Stimulated activated CD4-positive, alpha-beta T cell treated with anti-CD3 and anti-CD28 coated beads, Interleukin-12 subunit alpha, Interleukin-12 subunit beta, amount 100 ng/mL, for 24 hours (primary cell): Measurements from ENCODE around the gene TSTD1.
"Not testable (repeated sequence)": the region's sequence is repeated elsewhere in the genome, so short reads cannot be mapped to it uniquely, and the experiment has no call there.

Experiments used
- DNase-seq, 2 experiments: peaks; one replicate each; pipeline ENCODE4 v3.0.0-alpha.2; 2020; ENCODE audit warnings: low read depth in 2 of 2

The TSTD1 gene

DNA sequence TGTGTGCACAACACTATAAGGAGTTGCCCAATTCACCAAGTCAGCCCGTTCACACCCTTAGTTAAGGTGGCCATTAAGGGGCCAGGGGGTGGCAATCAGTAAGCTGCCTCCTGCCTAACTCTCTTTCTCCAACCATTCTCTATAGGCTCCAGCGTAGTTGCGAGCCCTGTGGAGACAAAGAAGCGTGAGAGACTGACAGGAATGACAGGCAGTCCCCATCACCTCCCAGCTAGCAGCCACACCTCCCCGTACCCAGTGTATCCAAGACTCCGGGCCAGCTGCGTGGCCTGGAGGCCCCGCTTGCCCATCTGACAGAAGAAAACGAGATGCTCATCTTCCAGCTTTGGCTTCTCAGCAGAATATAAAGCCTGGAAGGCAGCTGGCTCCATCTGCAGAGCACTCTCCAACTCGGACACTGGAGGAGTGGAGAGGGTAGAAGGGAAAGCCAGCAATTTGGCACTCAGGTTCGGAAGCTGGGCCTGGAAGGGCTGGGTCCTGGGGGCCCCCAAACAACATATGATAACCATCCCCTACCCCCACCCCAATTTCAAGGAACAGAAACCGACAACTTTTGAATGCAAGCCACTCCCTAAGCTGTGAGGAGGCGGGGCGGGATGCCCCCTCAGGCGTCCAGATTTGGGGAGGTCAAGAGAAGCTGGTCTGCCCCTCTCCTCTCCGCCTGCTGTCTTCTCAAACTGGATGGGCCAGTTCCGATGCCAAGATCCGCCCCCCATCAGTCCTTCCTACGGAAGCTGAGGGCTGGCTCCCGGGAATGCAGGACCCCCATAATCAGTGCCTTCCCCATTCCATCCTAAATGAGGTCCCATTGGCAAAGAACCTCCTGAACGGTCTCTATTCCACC is 872 bp downstream of the TSTD1 start:
- DNase-seq, result no peak

DNA sequence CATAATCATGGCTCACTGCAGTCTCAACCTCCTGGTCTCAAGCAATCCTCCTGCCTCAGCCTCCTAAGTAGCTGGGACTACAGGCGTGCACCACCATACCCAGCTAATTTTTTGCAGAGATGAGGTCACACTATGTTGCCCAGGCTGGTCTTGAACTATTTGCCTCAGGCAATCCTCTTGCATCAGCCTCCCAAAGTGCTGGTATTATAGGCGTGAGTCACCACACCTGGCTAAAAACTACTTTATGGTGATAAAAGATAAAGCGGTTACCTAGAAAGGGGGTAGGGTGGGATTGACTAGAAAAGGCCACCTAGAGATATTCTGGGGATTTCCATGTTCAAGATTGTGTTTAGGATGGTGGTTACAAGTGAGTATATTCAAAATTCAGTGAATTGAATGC is 5.0 kb downstream of the TSTD1 start:
- no peak for DNase-seq

DNA sequence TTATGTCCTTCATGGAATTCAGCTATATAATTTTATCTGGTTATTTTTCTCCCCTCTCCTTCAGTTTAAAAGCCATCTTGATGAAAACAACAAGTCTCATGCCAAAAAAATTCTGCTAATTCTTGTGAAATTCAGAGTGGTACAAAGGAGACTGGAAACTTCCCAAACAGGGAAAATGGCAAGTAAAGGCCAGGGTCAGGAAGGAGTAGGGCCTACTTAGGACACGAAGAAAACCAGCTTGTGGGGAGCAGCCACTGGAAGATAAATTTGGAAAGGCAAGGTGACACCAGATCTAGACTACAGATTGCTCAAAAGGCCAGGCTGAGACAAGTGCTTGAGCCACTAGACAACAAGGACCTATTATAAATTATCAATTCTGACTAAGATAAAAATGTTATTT is 6.4 kb downstream of the TSTD1 start:
- DNase-seq, result no peak

DNA sequence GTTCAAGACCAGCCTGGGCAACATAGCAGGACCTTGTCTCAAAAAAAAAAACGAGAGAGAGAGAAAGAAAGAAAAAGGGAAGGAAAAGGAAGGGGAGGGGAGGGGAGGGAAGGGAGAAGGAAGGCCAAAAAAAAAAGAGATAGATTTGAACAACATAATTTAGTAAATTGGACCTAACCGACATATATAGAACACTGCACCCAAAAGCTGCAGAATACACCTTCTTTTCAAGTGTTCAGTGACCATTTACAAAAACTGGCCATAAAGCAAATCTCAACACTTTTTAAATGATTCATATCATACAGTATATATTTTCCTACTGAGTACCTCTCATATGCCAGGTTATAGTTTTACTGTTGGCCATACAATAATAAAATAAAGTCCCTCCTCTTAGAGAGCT is 6.9 kb downstream of the TSTD1 start:
- no peak for DNase-seq

DNA sequence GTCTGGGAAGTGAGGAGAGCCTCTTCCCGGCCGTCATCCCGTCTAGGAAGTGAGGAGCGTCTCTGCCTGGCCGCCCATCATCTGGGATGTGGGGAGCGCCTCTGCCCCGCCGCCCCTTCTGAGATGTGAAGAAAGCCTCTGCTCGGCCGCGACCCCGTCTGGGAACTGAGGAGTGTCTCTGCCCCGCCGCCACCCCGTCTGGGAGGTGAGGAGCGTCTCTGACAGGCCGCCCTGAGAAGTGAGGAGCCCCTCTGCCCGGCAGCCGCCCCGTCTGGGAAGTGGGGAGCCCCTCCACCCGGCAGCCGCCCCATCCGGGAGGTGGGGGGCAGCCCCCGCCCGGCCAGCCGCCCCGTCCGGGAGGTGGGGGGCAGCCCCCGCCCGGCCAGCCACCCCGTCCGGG is 9.3 kb downstream of the TSTD1 start:
- DNase-seq, result not testable (repeated sequence)

DNA sequence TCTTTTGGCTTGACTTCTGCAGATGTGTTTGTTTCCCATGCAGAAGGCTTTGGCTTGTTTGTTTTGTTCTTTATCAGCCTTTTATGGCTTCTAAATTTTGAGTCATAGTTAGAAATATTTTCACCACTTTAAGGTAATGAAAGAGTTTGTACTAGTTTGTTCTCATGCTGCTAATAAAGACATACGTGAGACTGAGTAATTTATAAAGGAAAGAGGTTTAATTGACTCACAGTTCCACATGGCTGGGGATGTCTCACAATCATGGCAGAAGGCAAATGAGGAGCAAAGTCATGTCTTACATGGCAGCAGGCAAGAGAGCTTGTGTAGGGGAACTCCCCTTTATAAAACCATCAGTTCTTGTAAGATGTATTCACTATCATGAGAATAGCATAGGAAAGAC is 11.8 kb downstream of the TSTD1 start:
- not testable (repeated sequence) for DNase-seq

DNA sequence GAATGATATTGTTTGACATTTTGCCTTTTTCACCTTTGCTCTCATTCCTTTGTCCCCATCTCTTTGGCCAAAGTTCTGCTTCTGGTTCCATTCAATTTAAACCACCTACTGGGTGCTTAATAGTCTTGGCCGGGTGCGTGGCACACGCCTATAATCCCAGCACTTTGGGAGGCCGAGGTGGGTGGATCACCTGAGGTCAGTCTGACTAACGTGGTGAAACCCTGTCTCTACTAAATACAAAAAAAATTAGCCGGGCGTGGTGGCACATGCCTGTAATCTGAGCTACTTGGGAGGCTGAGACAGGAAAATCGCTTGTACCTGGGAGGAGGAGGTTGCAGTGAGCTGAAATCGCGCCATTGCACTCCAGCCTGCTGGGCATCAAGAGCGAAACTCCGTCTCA is 16.3 kb downstream of the TSTD1 start:
- DNase-seq, result not testable (repeated sequence)

DNA sequence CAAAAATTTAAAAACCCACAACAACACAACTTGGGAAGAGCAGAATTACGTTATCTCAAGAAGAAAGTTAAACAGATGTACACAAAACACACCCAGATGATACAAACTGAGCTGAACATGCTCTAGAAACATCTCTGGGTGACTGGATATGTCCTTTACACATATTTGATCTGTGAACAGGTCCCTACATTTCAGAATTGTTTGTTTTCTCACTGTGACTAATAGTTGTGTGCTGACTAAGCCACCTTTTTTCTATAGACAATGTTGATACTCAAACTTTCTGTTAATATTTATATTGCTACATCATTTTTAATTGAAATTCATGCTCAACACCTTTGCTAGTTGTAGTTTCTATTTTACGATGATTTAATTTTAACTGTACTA is 16.8 kb downstream of the TSTD1 start:
- DNase-seq, result no peak

DNA sequence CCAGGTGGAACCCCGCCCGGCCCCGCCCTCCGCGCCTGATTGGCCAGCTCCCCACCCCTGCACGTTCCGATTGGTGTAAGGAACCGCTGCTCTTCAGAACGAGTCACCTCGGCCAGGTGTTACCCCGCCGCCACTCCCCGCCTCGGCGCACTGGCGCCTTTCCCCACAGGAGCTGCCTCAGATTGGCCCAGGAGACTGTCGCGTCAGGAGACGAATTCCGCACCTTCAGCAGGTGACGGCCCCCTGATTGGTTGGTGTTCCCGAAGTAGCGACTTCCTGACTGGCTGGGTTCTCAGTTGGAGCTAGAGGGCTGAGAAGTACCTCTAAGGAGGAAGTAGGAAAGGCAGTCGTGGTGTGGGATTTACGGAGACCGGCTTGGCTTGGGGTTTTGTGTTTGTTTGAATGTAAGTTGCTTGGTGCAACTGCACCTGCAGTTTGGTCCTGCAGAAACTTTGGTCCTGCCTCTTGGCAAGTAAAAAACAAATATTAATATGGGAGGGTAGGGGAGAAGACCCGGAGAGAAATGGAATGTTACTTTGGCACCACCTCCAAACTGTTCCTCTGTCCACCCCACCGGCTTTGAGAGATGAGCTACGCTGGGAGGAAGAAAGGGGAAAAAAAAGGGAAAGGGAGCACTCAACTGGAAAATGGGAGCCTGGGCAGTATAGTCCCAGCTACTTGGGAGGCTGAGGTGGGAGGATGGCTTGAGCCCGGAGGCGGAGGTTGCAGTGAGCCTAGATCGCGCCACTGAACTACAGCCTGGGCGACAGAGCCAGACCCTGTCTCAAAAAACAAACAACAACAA is 17.4 kb downstream of the TSTD1 start:
- peak; percentile 65 to 76 for DNase-seq

DNA sequence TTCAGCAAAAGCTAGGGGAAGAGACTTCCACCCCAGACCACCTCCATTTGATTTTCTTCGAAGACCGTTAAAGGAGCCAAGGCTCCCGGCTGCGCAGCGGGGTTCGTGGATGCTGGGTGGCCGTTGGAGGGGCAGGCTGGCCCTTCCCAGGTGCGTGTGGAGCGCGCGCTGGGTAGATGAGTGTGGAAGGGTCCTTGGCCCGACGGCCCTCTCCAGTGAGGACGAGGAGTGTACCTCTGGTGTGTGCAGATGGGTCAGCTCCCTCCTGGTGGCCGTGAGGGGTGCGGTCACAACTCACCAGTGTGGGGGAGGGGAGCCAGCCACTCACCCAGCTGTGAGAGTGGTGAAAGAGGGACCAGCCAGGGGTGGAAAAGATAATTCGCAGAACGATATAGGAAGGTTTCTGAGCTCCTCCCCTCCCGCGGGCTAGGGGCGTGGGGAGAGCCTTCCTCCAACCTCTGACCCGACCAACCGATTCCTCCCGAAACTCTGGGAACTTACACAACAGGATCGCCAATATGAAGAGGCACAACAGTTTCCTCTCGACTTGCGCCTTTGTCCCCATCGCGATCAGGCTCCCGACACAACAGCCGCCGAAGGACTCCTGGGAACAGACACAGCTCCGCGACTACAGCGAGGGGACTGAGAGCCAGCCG is 18.1 kb downstream of the TSTD1 start, which contains the start of gene F11R:
F11R (minus strand) TSS at position 644 of the 656 bp plus-strand sequence; CDS start at position 565, 79 bp downstream.
- DNase-seq, result peak in 1 of 2 experiments; percentile 22

DNA sequence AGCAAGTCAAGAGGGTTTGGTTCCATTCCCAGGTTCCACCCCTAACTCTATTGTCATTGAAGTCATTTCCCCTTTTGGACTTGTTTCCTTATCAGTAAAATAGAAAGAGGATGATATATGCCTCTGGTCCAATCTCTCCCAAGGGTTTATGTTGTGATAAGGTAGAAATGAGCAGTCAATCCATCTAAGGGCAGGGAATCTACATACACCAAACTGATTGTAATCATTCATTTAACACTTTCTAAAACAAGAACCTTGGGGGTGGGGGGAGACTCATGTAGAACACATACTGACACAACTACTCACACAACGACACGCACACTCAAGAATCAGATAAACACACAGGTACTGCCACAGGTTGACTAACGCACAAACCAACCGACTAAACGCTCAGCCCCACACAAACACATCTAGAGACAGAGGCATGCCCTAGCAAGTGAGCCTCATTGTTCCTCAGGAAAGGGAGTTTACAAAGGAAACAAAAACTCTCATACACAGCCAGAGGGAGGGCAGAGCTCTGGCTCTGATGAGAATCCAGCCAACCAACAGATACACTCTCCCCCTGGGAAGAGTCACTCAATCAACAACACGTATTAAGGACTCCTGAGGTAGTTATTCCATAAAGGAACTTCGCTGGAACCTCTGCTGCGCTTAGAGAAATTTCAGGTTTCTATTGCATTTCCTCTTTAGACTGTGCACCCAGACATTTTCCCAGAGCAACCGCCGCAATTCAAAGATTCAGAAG is 18.8 kb downstream of the TSTD1 start:
- no peak for DNase-seq

DNA sequence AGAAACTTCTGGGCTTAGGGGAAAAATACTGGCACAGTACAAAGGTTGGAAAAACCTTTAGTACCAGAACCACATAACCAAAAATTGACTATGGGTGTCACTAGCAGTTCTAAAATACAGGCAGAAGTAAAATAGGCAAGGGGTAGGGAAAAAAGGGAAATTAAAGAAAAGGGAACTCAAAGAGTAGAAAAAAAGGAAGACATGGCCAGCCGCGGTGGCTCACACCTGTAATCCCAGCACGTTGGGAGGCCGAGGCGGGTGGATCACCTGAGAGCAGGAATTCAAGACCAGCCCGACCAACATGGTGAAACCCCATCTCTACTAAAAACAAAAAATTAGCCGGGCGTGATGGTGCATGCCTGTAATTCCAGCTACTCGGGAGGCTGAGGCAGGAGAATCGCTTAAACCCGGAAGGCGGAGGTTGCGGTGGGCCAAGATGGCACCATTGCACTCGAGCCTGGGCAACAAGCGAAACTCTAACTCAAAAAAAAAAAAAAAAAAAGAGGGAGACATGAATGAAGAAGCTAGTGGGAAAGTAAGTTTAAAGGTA is 19.6 kb downstream of the TSTD1 start:
- DNase-seq, result not testable (repeated sequence)

DNA sequence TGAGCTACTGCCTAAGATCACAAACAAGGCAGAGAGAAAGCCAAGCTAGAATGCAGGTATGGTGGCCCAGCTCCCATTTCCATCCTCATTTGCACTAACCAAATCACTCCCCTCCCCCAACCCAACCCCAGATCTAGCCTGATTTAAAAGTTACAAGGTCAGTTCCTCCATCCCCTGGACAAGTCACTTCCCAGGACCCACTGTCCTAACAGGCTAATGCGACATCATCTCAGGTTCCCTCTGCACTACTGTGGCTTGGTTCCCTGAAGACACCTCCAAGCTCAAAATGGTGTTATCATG is 20.2 kb downstream of the TSTD1 start:
- no peak for DNase-seq

DNA sequence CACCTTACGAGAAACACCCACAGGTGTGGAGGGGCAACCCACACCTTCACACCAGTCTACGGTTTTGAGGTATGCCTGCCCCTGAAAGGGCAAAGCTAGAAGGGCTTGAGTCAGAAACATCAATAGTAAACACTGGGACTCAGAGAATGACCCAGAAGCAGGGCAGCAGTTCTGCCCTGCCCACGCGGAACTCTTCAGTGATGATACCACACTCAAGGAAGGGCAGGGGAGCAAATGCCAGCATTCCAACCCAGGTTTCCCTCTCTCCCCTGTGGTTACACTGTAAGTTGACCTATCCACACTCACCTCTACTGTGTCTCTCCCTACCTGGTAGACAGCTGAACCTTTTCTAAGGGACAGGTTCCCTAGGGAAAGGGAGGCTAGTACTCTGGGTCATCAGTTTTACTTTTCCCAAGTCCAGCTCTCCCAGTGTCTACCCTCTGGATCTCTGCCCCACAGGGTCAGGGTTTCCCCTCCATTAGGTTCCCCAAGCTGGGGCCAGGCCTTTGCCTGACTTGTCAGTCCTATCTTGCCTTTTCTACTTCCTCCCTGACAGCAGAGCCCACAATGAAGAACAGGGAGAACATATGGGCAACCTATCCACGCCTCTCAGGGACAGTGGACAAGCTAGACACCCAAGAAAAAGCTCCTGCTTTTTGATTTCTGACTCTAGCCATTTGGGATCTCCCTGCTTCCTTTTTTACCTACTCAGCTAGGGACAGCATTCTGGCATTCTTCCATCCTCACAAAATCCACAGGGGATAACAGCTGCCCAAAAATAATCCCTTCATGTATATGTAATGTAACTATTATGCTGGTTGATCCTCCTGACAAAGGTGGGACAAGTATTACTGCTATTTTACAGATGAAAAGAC is 20.8 kb downstream of the TSTD1 start:
- DNase-seq, result no peak

DNA sequence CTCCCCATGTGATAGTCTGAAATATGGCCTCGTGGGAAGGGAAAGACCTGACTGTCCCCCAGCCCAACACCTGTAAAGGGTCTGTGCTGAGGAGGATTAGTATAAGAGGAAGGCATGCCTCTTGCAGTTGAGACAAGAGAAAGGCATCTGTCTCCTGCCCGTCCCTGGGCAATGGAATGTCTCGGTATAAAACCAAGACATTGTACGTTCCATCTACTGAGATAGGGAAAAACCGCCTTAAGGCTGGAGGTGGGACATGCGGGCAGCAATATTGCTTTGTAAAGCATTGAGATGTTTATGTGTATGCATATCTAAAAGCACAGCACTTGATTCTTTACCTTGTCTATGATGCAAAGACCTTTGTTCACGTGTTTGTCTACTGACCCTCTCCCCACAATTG is 21.6 kb downstream of the TSTD1 start:
- DNase-seq, result not testable (repeated sequence)

DNA sequence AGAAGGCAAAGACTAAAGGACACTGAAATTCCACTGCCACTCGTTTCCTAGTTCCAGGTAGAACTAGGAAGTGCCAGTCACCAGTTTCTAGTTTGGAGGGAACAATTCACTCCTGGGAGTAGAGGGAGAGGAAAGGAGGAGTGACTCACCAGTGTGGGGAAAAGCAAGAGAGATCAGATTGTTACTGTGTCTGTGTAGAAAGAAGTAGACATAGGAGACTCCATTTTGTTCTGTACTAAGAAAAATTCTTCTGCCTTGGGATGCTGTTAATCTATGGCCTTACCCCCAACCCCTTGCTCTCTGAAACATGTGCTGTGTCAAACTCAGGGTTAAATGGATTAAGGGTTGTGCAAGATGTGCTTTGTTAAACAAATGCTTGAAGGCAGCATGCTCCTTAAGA is 22.1 kb downstream of the TSTD1 start:
- not testable (repeated sequence) for DNase-seq

DNA sequence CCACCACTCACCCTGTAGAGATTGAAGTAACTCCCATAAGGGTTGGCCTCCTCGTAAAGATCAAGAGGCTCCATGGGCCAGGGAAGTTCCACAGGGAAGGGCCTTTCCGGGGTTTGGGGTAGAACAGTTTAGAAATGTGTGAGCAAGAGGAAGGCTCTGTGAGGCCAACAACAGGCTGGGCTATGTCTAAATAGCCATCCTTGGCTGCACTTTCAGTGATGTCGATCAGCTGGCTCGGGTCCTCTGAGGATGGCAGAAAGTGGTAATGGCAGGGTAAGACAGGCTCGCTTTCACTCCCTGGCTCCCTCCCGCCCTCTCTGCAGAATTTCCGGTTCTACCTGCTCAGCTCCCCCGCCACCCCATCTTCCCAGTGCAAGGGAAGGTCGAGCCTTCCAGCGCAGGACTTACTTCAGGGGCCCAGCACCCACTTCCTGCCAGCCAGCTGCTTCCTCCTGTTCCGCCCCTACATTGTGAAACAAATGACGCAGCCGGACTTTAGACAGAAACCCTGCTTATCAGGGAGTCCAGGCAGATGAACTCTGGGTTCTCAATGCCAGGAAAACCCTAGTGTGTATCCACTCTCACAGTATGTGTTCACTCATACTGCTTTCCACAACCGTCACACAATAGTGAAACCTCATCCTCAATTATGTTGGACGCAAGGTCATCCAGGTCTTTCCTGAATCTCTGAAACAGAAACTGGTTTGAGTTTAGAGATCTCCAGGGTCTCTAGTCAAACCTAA is 25.1 kb downstream of the TSTD1 start:
- peak in 1 of 2 experiments; percentile 65 for DNase-seq

DNA sequence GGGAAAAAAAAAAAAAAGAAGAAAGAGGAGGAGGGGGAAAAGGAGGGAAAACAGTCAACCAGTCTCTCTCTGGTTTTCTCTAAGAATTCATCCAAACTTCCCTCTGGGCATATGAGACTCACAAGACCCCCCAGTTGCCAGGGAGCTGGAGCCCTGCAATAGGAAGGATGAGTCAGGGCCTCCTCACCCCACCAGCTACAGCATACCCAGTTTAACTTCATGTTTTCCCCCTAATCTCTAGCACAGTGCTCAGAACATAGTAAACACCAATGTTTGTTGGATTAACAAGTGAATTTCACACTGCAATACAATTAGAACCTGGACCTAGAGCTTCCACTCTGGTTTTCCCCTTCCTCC is 25.7 kb downstream of the TSTD1 start:
- no peak for DNase-seq

DNA sequence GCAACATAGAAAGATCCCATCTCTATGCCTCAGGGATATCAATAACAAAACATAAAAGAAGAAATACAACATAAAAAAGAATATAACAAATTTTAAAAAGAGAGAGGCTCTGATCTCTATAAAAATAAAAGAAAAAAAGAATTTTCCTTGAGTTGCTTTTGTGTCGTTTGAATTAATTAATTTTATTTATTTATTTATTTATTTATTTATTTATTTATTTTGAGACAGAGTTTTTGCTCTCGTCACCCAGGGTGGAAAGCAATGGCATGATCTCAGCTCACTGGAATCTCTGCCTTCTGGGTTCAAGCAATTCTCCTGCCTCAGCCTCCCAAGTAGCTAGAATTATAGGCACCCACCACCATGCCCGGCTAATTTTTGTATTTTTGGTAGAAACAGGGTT is 26.3 kb downstream of the TSTD1 start:
- no peak for DNase-seq
